OCI-LY7 (cell line): ENCODE results near the gene NMB. TPM values are rescaled to one million over a fixed set of nuclear protein-coding genes. Genes with fewer than 3 reads are reported as not detected.

Source experiments
- BruUV-seq: library from RNA; stranded (reverse); fragments of 400-500 nt; replicated peaks from 2 replicates; lab custom pipeline; 2021; lab: Mats Ljungman, UMichigan
- CTCF ChIA-PET: fragments of 300-600 bp; sonication (Branson Sonifier 250); formaldehyde crosslinking; loops from one replicate; lab custom pipeline; 2022; ENCODE audit warnings: antibody characterized with exemption; ENCODE audit not compliant: unreplicated experiment; lab: Charles Lee
- POLR2A ChIA-PET: fragments of 300-600 bp; sonication (Branson Sonifier 250); formaldehyde crosslinking; loops from one replicate; lab custom pipeline; 2022; ENCODE audit warnings: antibody characterized with exemption; lab: Charles Lee
- DNase-seq: peaks from one replicate; pipeline ENCODE4 v3.0.0-alpha.2; 2015; ENCODE audit warnings: low spot score
- H2AFZ ChIP-seq: fragments of 200-600 bp; sonication (generic), shearing (Covaris generic); 2 replicates; pipeline ENCODE4 v1.6.1; 2014; ENCODE audit warnings: mild to moderate bottlenecking, antibody characterized with exemption, low read length, moderate library complexity
- H3K27ac ChIP-seq: fragments of 200-600 bp; sonication (generic); 2 replicates; pipeline ENCODE4 v1.5.1; 2014; ENCODE audit warnings: mixed run types, low read depth, mild to moderate bottlenecking, moderate library complexity, low read length, inconsistent platforms; ENCODE audit not compliant: poor library complexity, severe bottlenecking
- H3K36me3 ChIP-seq: fragments of 200-600 bp; sonication (generic); 2 replicates; pipeline ENCODE4 v1.6.1; 2014; ENCODE audit warnings: mild to moderate bottlenecking, antibody characterized with exemption, low read length, moderate library complexity, mixed read lengths; ENCODE audit not compliant: insufficient read depth
- H3K4me1 ChIP-seq: fragments of 200-600 bp; sonication (generic); 2 replicates; pipeline ENCODE4 v1.5.1; 2014; ENCODE audit warnings: mild to moderate bottlenecking, low read length; ENCODE audit not compliant: insufficient read depth, poor library complexity, severe bottlenecking
- H3K4me2 ChIP-seq: fragments of 200-600 bp; sonication (generic); 2 replicates; pipeline ENCODE4 v1.6.1; 2014; ENCODE audit warnings: mild to moderate bottlenecking, low read length
- H3K4me3 ChIP-seq: fragments of 200-600 bp; sonication (generic); 2 replicates; pipeline ENCODE4 v1.5.1; 2014; ENCODE audit warnings: mild to moderate bottlenecking, low read depth, low read length; ENCODE audit not compliant: poor library complexity, severe bottlenecking
- H3K79me2 ChIP-seq: fragments of 200-600 bp; sonication (generic); 2 replicates; pipeline ENCODE4 v1.6.1; 2016; ENCODE audit warnings: low read depth, mild to moderate bottlenecking, low read length, moderate library complexity, mixed read lengths; ENCODE audit not compliant: insufficient read depth
- H3K9me2 ChIP-seq: fragments of 200-600 bp; sonication (generic); 2 replicates; pipeline ENCODE4 v1.6.1; 2016; ENCODE audit warnings: mild to moderate bottlenecking, low read length, mixed read lengths; ENCODE audit not compliant: insufficient read depth
- H3K9me3 ChIP-seq: fragments of 200-600 bp; sonication (generic); 2 replicates; pipeline ENCODE4 v1.6.1; 2014; ENCODE audit warnings: mild to moderate bottlenecking, mixed run types, low read length, mixed read lengths
- H4K20me1 ChIP-seq: fragments of 200-600 bp; sonication (generic); 2 replicates; pipeline ENCODE4 v1.6.1; 2014; ENCODE audit warnings: mild to moderate bottlenecking, antibody characterized with exemption, low read length, moderate library complexity, mixed read lengths; ENCODE audit not compliant: insufficient read depth
- CTCF ChIP-seq: fragments of 200-600 bp; sonication (generic); conservative IDR thresholded peaks from 2 replicates; pipeline ENCODE4 v1.5.1; 2014; ENCODE audit warnings: mild to moderate bottlenecking, antibody characterized with exemption, low read length, moderate library complexity, mixed read lengths
- EZH2phosphoT487 ChIP-seq: fragments of 200-600 bp; sonication (generic); IDR thresholded peaks from 2 replicates; pipeline ENCODE4 v1.6.1; 2018; ENCODE audit warnings: low read depth, borderline replicate concordance, mild to moderate bottlenecking, mixed run types, antibody characterized with exemption, low read length, moderate library complexity, mixed read lengths
- intact Hi-C: fragments of 100-400 bp; cut with micrococcal nuclease; formaldehyde crosslinking; loops from one replicate; pipeline ENCODE4 v1.10.0; 2022; ENCODE audit not compliant: unreplicated experiment
- total RNA-seq, 2 experiments: library from RNA; depleted of rRNA in 1 of 2; stranded (reverse); fragments of >200 nt in 1 of 2; shearing (Covaris generic) in 1 of 2; gene quantifications; 2 replicates each; pipeline ENCODE4 v1.2.3, GENCODE V29; 2014 to 2022

NMB gene
- total RNA-seq, 2 experiments from 2014 or later, result 8.7 to 10.3 TPM

DNA sequence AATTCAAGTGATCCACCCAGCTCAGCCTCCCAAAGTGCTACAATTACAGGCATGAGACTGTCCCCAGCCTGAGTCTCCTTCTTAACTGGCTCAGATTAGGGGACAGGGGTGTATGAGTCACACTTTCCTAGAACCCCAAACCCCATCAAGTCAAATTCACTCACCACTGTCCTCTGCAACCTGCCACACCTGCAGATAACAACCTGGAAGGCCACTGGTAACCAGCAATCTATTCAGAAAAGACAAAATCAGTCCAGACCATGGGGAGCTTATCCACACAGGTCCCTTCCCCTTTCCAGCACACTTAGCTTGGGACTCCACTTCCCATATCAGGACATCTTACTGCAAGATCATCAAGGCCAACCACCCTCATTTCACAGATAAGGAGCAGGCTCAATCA, 10.3 kb downstream of the NMB start:
- BruUV-seq, result no TSS peak
- peaks cover 6% of the 10 kb centered on the region; the same call in 1 of the 2 replicates for H3K79me2 ChIP-seq
- H3K36me3 ChIP-seq, result peaks cover 91% of the 10 kb centered on the region
- H3K4me3 ChIP-seq, result no peak overlapping the region
- H3K9me2 ChIP-seq, result no peaks in the 10 kb centered on the region
- H3K4me1 ChIP-seq, result peaks cover 12% of the 10 kb centered on the region
- no peaks in the 10 kb centered on the region for H4K20me1 ChIP-seq
- no peaks in the 10 kb centered on the region for H3K9me3 ChIP-seq
- intact Hi-C loops, result no loop called here
- no peak overlapping the region for H3K27ac ChIP-seq
- TF ChIP-seq EZH2phosphoT487, result no peak
- TF ChIP-seq CTCF, result no peak
- ChIA-PET POLR2A (interaction anchor here (0.7 kb wide), 1 partner anchor 413 kb away, joined by 3 read pairs; no protein-coding TSS in a partner anchor), CTCF (no interaction called here)
- H2AFZ ChIP-seq, result no peak overlapping the region
- no peak for DNase-seq
- no peak overlapping the region for H3K4me2 ChIP-seq

GRCh38 chr15:84645997-84646396, 12.0 kb downstream of the NMB start:
- H3K4me2 ChIP-seq, result no peak overlapping the region
- no peak for DNase-seq
- no peaks in the 10 kb centered on the region for H3K9me2 ChIP-seq
- ChIA-PET POLR2A (no interaction called here), CTCF (no interaction called here)
- H3K27ac ChIP-seq, result no peak overlapping the region
- H3K36me3 ChIP-seq, result peaks cover 91% of the 10 kb centered on the region
- no peaks in the 10 kb centered on the region for H3K79me2 ChIP-seq
- TF ChIP-seq CTCF (no peak), EZH2phosphoT487 (no peak)
- H3K4me3 ChIP-seq, result no peak overlapping the region
- BruUV-seq, result no TSS peak
- intact Hi-C loops, result no loop called here
- H2AFZ ChIP-seq, result no peak overlapping the region
- H4K20me1 ChIP-seq, result no peaks in the 10 kb centered on the region
- no peaks in the 10 kb centered on the region for H3K9me3 ChIP-seq
- peaks cover 10% of the 10 kb centered on the region for H3K4me1 ChIP-seq

DNA sequence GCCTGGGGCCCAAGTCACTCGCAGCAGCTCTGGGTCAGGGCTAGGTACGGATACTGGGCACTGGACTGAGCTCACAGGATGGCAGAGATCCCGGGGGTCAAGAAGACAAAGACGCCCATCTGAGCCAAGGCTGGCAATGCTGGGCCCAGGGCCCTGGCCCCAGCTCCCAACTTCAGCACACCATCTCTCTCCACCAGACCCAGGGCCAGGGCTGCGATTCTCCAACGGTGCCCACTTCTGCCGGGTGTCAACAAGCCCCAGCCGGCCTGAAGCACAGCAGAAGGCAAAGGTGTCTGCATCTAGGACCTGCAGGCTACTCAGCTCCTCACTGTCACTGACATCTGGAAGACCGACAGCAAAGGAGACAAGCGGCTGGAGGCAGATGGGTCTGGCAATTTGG, 12.5 kb downstream of the NMB start:
- Histone ChIP-seq H3K9me3 (no peaks in the 10 kb centered on the region), H3K79me2 (no peaks in the 10 kb centered on the region), H2AFZ (no peak overlapping the region), H3K4me1 (peaks cover 10% of the 10 kb centered on the region), H3K36me3 (peaks cover 92% of the 10 kb centered on the region), H3K27ac (no peak overlapping the region), H3K4me3 (no peak overlapping the region), H3K4me2 (no peak overlapping the region), H4K20me1 (no peaks in the 10 kb centered on the region), H3K9me2 (no peaks in the 10 kb centered on the region)
- no peak for TF ChIP-seq EZH2phosphoT487
- no peak for TF ChIP-seq CTCF
- no peak for DNase-seq
- ChIA-PET CTCF (no interaction called here), POLR2A (interaction anchor here (0.7 kb wide), 1 partner anchor 100 kb away, joined by 4 read pairs; no protein-coding TSS in a partner anchor)
- intact Hi-C loops, result no loop called here
- BruUV-seq, result no TSS peak
